DND-41 (cell line): Measurements from ENCODE around the gene NDUFC2.

Experiments used
- CTCF ChIP-seq: IDR thresholded peaks from 2 replicates; pipeline ENCODE4 v1.5.1; 2012; ENCODE audit warnings: borderline replicate concordance, low read length, moderate library complexity, mild to moderate bottlenecking; ENCODE audit not compliant: poor library complexity, severe bottlenecking; ENCODE audit errors: extremely low read depth
- EZH2 ChIP-seq: IDR thresholded peaks from 3 replicates; pipeline ENCODE4 v1.6.1; 2012; ENCODE audit warnings: borderline replicate concordance, low read depth, mild to moderate bottlenecking, moderate library complexity, low read length, inconsistent platforms; ENCODE audit not compliant: severe bottlenecking

DNA sequence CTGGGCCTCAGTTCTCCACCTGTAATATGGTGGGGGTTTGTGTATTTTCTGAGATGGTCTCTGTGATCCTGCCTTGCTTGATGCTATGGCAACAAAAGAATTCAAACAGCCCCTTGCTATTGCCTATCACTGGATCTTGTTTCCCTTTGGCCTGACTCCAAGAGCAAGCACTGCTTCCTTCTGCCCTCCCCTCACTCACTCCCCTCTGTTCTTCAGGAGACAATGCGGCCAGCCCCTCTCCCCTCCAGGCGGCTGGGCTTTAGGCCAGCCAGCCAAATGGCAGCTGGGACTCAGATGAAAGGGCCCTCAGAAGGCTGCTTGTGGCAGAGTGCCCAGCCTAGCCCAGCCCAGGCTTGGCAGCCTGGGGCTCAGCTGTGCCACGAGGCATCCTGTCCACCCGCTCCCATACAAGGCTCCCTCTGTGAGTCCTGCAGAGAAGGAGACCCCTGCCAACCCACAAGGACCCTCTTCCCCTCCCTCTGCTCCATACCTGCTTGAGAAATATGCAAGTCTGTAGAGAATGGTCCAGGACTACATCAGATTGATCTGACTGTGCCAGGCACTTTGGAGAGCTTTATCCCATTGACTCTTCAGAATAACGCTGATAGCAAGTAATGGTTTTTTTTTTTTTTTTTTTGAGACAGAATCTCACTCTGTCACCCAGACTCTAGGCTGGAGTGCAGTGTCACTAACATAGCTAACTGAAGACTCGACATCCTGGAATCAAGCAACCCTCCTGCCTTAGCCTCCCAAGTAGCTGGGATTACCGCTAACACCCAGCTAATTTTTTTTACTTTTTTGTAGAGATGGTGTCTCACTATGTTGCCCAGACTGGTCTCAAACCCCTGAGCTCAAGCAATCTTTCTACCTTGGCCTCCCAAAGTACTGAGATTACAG is 49.0 kb downstream of the NDUFC2 start:
- TF ChIP-seq EZH2 (no peak), CTCF (no peak)
